Thyroid gland (tissue), 4 donors: ENCODE data around the gene FUNDC1. TPM values are rescaled to one million over a fixed set of nuclear protein-coding genes. Genes with fewer than 3 reads are reported as not detected.
"Not testable (repeated sequence)": the region's sequence is repeated elsewhere in the genome, so short reads cannot be mapped to it uniquely, and the experiment has no call there.

ENCODE experiments used
- DNase-seq, 2 donors: peaks; one replicate each; pipeline ENCODE4 v3.0.0-alpha.2; 2019
- H3K27ac ChIP-seq, 3 donors: fragments of 200-600 bp; sonication (generic); 1 replicate in 2 of 3; 2 replicates in 1 of 3; pipeline ENCODE4 v1.5.1; 2016 to 2019; ENCODE audit warnings: mild to moderate bottlenecking in 1 of 3, moderate library complexity in 1 of 3
- H3K27me3 ChIP-seq: fragments of 200-600 bp; sonication (generic); one replicate; pipeline ENCODE4 v1.5.1; 2019
- H3K36me3 ChIP-seq, 2 donors: fragments of 200-600 bp; sonication (generic); one replicate each; pipeline ENCODE4 v1.5.1; 2016 to 2019
- H3K4me1 ChIP-seq, 2 donors: fragments of 200-600 bp; sonication (generic); one replicate each; pipeline ENCODE4 v1.5.1; 2017 to 2019
- H3K4me3 ChIP-seq, 3 donors: fragments of 200-600 bp; sonication (generic); replicated peaks in 1 of 3; 1 replicate in 2 of 3; 2 replicates in 1 of 3; pipeline ENCODE4 v1.5.1; 2016; ENCODE audit warnings: mild to moderate bottlenecking in 1 of 3
- H3K9me3 ChIP-seq: fragments of 200-600 bp; sonication (generic); one replicate; pipeline ENCODE4 v1.5.1; 2017
- CTCF ChIP-seq, 6 experiments: fragments of 200-600 bp in 3 of 6; fragments of 450-650 bp in 3 of 6; sonication (generic) in 3 of 6; IDR thresholded peaks; one replicate each; pipeline ENCODE4 v1.5.1; 2016 to 2019; ENCODE audit warnings: antibody characterized with exemption in 6 of 6, mild to moderate bottlenecking in 2 of 6, inconsistent platforms in 1 of 6, moderate library complexity in 1 of 6
- POLR2A ChIP-seq, 2 donors: fragments of 450-650 bp; IDR thresholded peaks; one replicate each; pipeline ENCODE4 v1.6.1; 2017; ENCODE audit warnings: antibody characterized with exemption in 2 of 2, mild to moderate bottlenecking in 2 of 2, moderate library complexity in 1 of 2
- WGBS, 2 donors: methylation state at CpG; one replicate each; pipeline ENCODE4 v1.1.5; 2017; 5-methylcytosine and 5-hydroxymethylcytosine counted together
- intact Hi-C: fragments of 100-400 bp; cut with DNase I; formaldehyde crosslinking; loops from one replicate; pipeline ENCODE4 v1.15.1; 2023
- total RNA-seq, 4 donors: library from RNA; depleted of rRNA; stranded (reverse); fragments of >200 nt; gene quantifications; one replicate each; pipeline ENCODE4 v1.2.3, GENCODE V29; 2016

FUNDC1 gene
- total RNA-seq, 4 donors from 2014 or later: 10.4 to 15.6 (median 12.6) TPM

GRCh38 chrX:44569122-44569521, 26.5 kb upstream of the FUNDC1 start:
- no peaks in the 10 kb centered on the region for H3K36me3 ChIP-seq
- H3K27me3 ChIP-seq: no peaks in the 10 kb centered on the region
- WGBS, 2 donors: 84 to 100% methylated on average over 1 of the region's 1 CpG
- no peak for TF ChIP-seq POLR2A (IDR thresholded peaks at IDR 0.05)
- no peak for TF ChIP-seq CTCF (IDR thresholded peaks at IDR 0.05)
- H3K9me3 ChIP-seq: no peaks in the 10 kb centered on the region
- no peak overlapping the region for H3K27ac ChIP-seq
- no peaks in the 10 kb centered on the region for H3K4me1 ChIP-seq
- intact Hi-C loops: no loop called here
- no peak overlapping the region for H3K4me3 ChIP-seq
- DNase-seq: no peak

- 63 to 83% methylated on average over 3 of the region's 3 CpGs for WGBS, 2 donors
- H3K4me3 ChIP-seq: no peak overlapping the region
- H3K4me1 ChIP-seq: no peaks in the 10 kb centered on the region
- TF ChIP-seq POLR2A (IDR thresholded peaks at IDR 0.05) (no peak), CTCF (IDR thresholded peaks at IDR 0.05) (no peak)
- H3K36me3 ChIP-seq: no peaks in the 10 kb centered on the region
- no peaks in the 10 kb centered on the region for H3K9me3 ChIP-seq
- H3K27ac ChIP-seq: no peak overlapping the region
- no peaks in the 10 kb centered on the region for H3K27me3 ChIP-seq
- intact Hi-C loops: no loop called here
- DNase-seq: no peak
Measured at GRCh38 chrX:44568196-44568595, 25.5 kb upstream of the FUNDC1 start.

- intact Hi-C loops, DNase-seq, H3K27me3 ChIP-seq, H3K36me3 ChIP-seq, H3K4me3 ChIP-seq, H3K27ac ChIP-seq, H3K9me3 ChIP-seq, H3K4me1 ChIP-seq: not testable (repeated sequence)
- whole genome bisulfite sequencing, 2 donors: 49 to 54% methylated on average over 6 of the region's 6 CpGs
Measured at GRCh38 chrX:44561896-44562295, 19.2 kb upstream of the FUNDC1 start.

GRCh38 chrX:44550563-44550962, 7.9 kb upstream of the FUNDC1 start:
- Histone ChIP-seq H3K27me3 (no peaks in the 10 kb centered on the region), H3K4me1 (no peaks in the 10 kb centered on the region), H3K9me3 (no peaks in the 10 kb centered on the region), H3K4me3 (no peak overlapping the region), H3K36me3 (no peaks in the 10 kb centered on the region), H3K27ac (no peak overlapping the region)
- DNase-seq: no peak
- WGBS, 2 donors: 90 to 97% methylated on average over 5 of the region's 5 CpGs
- intact Hi-C loops: no loop called here
- TF ChIP-seq CTCF (IDR thresholded peaks at IDR 0.05) (no peak), POLR2A (IDR thresholded peaks at IDR 0.05) (no peak)

GRCh38 chrX:44545454-44545853, 2.8 kb upstream of the FUNDC1 start:
- H3K4me3 ChIP-seq, H3K36me3 ChIP-seq, H3K9me3 ChIP-seq, intact Hi-C loops, H3K4me1 ChIP-seq, H3K27ac ChIP-seq, H3K27me3 ChIP-seq, DNase-seq: not testable (repeated sequence)
- WGBS, 2 donors: 74 to 86% methylated on average over 5 of the region's 5 CpGs

DNA sequence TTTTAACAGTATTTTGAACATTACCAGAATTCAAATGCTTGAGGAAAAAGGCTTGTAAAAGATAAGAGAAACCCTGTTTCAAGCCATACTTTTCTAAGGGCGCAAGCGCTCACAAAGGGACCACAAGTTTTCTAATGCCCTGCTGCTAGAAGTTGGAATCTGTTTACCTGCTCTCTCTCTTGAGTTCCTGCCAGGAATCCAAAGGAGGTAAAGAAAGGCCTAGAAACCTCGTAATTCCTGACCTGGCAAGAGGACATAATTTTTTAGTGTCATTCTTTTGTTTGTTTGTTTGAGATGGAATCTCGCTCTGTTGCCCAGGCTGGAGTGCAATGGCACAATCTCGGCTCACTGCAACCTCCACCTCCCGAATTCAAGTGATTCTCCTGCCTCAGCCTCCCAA, 1.4 kb upstream of the FUNDC1 start:
- Histone ChIP-seq H3K4me1 (peaks cover 4 to 6% of the 10 kb centered on the region in 2 donors), H3K4me3 (no peak overlapping the region), H3K27ac (no peak overlapping the region), H3K36me3 (no peaks in the 10 kb centered on the region), H3K9me3 (no peaks in the 10 kb centered on the region), H3K27me3 (no peaks in the 10 kb centered on the region)
- intact Hi-C loops: no loop called here
- DNase-seq: no peak
- no peak for TF ChIP-seq CTCF (IDR thresholded peaks at IDR 0.05)
- TF ChIP-seq POLR2A (IDR thresholded peaks at IDR 0.05): no peak
- 95 to 96% methylated on average over 6 of the region's 6 CpGs for WGBS, 2 donors
